ENCODE measurements around the gene SLC26A9. TPM values are rescaled to one million over a fixed set of nuclear protein-coding genes. Genes with fewer than 3 reads are reported as not detected.
A peak's percentile ranks its signal among the peaks of the same experiment; 100 is the strongest.

The SLC26A9 gene
- polyA plus RNA-seq, 4 donors, result 0.01 to 0.81 (median 0.13) TPM

DNA sequence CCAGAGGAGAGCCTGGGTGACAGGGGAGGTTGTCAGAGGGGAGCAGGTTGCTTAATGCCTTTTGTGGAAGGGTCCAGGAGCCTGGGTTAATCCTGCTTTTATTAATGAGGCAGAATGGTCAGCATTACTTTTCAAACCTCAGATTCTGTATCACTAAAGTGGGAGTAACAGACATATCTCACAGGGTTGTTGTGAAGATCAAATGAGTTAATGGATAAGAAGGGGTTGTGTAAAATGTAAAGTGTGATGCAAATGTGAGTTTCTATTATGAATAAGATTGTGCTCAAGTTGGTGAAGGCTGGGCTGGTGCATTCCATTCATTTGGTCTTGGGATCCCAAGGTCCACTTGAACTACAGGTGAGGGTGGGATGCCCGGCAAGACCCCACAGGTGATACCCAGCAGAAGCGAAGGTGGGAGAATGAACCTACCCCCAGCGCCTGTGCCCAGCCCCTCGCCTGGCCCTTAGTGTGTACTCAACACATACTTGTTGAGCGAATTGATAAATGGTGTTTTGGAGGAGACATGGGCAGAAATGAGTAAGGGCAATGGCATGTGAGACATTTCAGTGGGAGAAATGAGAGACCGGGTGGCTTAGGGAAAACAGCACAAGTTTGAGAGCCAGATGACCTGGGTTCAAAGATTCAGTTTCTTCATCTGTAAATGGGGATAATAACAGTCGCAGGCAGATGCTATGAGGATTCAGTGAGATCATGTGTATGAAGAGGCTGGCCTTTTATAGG lies 6.2 kb downstream of the SLC26A9 start:
- DNase-seq (no peak), FAIRE-seq (no peak)
- 72 to 82% (median 73%) methylated on average over 7 of the region's 7 CpGs for WGBS, 3 donors
- H3K4me3 ChIP-seq (ENCODE audit: low read depth in 1 of 3, low read length in 3 of 3), result no peak overlapping the region
- H3K27me3 ChIP-seq (ENCODE audit: control insufficient read depth in 3 of 3, insufficient read depth in 3 of 3, low read length in 3 of 3), result peaks cover 0 to 23% (median 0%) of the 10 kb centered on the region in 3 donors
- H3K4me1 ChIP-seq (ENCODE audit: control insufficient read depth in 3 of 3, insufficient read depth in 2 of 3, low read depth in 1 of 3, low read length in 2 of 3), result no peaks in the 10 kb centered on the region
- no peaks in the 10 kb centered on the region for H3K9me3 ChIP-seq (ENCODE audit: control insufficient read depth in 2 of 2, insufficient read depth in 1 of 2, low read depth in 1 of 2, low read length in 1 of 2)
- no peaks in the 10 kb centered on the region for H3K36me3 ChIP-seq (ENCODE audit: control insufficient read depth in 3 of 3, insufficient read depth in 2 of 3, low read depth in 1 of 3, low read length in 3 of 3)
- no peak overlapping the region for H3K27ac ChIP-seq (ENCODE audit: low read depth in 1 of 3, low read length in 2 of 3)

DNA sequence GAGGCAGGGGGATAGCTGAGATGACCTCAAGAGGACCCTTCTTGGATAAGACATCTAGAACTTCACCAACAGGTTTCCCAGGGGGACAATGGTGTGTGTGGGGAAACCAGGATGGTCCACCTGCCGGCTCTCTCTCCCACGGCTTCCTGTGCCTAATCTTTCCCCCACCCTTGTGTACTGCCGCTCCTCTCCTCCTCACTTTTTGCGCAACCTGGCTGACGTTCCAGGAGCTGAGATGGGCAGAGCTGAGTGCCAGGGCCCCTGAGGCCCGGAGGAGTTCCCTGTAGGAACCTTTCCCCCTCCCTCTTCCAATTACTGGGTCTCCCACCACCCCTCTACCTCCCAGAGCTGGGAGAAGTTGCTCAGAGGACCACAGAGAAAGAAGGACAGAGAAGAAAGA lies 6.9 kb downstream of the SLC26A9 start:
- no peaks in the 10 kb centered on the region for H3K36me3 ChIP-seq (ENCODE audit: control insufficient read depth in 3 of 3, insufficient read depth in 2 of 3, low read depth in 1 of 3, low read length in 3 of 3)
- H3K27me3 ChIP-seq (ENCODE audit: control insufficient read depth in 3 of 3, insufficient read depth in 3 of 3, low read length in 3 of 3), result peaks cover 0 to 27% (median 2%) of the 10 kb centered on the region in 3 donors
- H3K27ac ChIP-seq (ENCODE audit: low read depth in 1 of 3, low read length in 2 of 3), result no peak overlapping the region
- no peak for DNase-seq
- 45 to 80% (median 50%) methylated on average over 6 of the region's 6 CpGs for WGBS, 3 donors
- H3K9me3 ChIP-seq (ENCODE audit: control insufficient read depth in 2 of 2, insufficient read depth in 1 of 2, low read depth in 1 of 2, low read length in 1 of 2), result no peaks in the 10 kb centered on the region
- no peaks in the 10 kb centered on the region for H3K4me1 ChIP-seq (ENCODE audit: control insufficient read depth in 3 of 3, insufficient read depth in 2 of 3, low read depth in 1 of 3, low read length in 2 of 3)
- no peak overlapping the region for H3K4me3 ChIP-seq (ENCODE audit: low read depth in 1 of 3, low read length in 3 of 3)
- FAIRE-seq, result no peak

DNA sequence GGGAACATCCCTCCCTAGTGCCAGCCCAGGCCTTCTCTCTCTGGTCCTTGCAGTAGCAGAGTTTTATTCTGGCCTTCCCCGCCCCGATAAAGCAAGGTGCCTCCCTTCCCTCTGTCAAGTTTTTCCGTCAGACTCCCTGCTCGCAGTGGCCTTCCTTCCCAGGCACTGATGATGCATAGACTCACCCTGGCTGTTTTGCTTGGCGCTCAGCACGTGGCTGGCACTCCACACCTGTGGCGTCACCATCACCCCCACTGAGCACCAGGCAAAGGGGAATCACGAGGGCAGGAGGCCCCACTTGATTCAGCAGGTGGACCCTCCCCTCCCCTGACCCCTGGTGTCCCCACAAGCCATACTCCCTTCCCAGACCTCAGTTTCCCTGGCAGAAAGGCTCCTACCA lies 7.4 kb downstream of the SLC26A9 start:
- DNase-seq, result no peak
- FAIRE-seq, result no peak
- no peak overlapping the region for H3K27ac ChIP-seq (ENCODE audit: low read depth in 1 of 3, low read length in 2 of 3)
- H3K4me1 ChIP-seq (ENCODE audit: control insufficient read depth in 3 of 3, insufficient read depth in 2 of 3, low read depth in 1 of 3, low read length in 2 of 3), result no peaks in the 10 kb centered on the region
- H3K9me3 ChIP-seq (ENCODE audit: control insufficient read depth in 2 of 2, insufficient read depth in 1 of 2, low read depth in 1 of 2, low read length in 1 of 2), result no peaks in the 10 kb centered on the region
- no peaks in the 10 kb centered on the region for H3K36me3 ChIP-seq (ENCODE audit: control insufficient read depth in 3 of 3, insufficient read depth in 2 of 3, low read depth in 1 of 3, low read length in 3 of 3)
- 63 to 83% (median 70%) methylated on average over 8 of the region's 8 CpGs for WGBS, 3 donors
- H3K4me3 ChIP-seq (ENCODE audit: low read depth in 1 of 3, low read length in 3 of 3), result no peak overlapping the region
- H3K27me3 ChIP-seq (ENCODE audit: control insufficient read depth in 3 of 3, insufficient read depth in 3 of 3, low read length in 3 of 3), result peaks cover 0 to 27% (median 2%) of the 10 kb centered on the region in 3 donors

DNA sequence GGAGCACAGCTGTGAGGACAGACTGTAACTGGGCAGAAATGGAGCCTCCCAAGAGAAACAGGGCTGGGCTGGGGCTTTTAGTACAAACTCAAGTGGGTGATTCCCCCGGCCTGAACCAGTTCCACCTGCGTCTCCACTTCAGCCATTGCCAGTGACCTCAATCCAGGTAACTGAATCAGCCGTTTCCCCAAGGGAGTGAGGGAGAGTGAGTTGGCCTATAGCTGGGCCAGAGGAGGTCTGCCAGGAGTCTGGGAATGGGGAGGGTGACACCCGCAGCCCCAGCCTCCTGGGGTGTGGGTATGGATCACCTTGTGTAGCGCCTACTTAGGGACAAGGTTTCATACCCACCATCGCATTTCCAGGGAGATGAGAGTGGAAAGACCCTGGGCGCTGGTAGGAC lies 8.5 kb downstream of the SLC26A9 start:
- DNase-seq (no peak), FAIRE-seq (no peak)
- H3K9me3 ChIP-seq (ENCODE audit: control insufficient read depth in 2 of 2, insufficient read depth in 1 of 2, low read depth in 1 of 2, low read length in 1 of 2), result no peaks in the 10 kb centered on the region
- no peaks in the 10 kb centered on the region for H3K36me3 ChIP-seq (ENCODE audit: control insufficient read depth in 3 of 3, insufficient read depth in 2 of 3, low read depth in 1 of 3, low read length in 3 of 3)
- no peak overlapping the region for H3K4me3 ChIP-seq (ENCODE audit: low read depth in 1 of 3, low read length in 3 of 3)
- no peak overlapping the region for H3K27ac ChIP-seq (ENCODE audit: low read depth in 1 of 3, low read length in 2 of 3)
- 70 to 91% (median 74%) methylated on average over 7 of the region's 7 CpGs for WGBS, 3 donors
- H3K27me3 ChIP-seq (ENCODE audit: control insufficient read depth in 3 of 3, insufficient read depth in 3 of 3, low read length in 3 of 3), result peaks cover 0 to 27% (median 2%) of the 10 kb centered on the region in 3 donors
- no peaks in the 10 kb centered on the region for H3K4me1 ChIP-seq (ENCODE audit: control insufficient read depth in 3 of 3, insufficient read depth in 2 of 3, low read depth in 1 of 3, low read length in 2 of 3)

DNA sequence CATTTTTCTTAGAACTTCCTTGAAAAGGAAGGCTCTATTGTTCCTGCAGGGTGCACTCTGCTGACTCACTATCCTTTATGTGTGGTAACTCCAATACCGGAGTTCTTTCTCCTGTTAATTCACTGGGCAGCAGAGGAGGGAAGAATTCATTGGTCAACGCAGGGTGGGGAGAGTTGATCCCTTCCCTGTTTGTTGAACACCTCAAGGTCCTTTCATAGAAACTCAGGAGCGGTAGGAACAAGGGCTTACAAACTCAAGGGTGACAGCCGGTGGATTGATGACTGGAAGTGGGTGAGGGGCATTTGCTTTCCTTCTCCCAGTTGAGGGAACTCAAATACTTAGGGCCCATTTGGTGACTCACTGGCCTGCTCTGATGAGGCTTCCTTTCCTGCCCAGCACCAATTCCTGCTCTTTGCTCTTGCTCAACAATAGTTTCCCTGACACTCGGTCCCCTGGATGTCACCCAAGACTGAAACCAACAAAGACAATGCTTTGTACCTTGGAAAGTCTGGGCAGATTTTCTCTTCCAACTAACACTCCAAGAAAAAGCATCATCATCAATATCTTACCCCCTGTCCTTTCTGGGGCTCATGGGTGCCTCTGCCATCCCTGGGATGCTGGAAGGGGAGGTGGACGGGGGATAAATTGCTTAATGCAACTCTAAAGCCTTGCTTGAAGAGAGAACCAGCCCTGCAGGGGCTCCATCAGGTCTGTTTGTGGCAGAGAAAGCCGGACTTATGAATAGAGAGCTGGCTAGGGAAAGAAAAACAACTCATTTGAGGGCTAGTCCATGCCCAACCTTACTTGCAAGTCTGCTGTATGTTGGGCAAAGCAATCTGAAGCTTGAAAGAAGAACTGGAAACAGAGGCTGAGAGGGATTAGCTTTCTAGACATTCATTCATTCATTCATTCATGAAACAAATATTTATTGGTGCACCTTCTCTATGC lies 9.3 kb downstream of the SLC26A9 start:
- FAIRE-seq, result no peak
- no peak for DNase-seq

DNA sequence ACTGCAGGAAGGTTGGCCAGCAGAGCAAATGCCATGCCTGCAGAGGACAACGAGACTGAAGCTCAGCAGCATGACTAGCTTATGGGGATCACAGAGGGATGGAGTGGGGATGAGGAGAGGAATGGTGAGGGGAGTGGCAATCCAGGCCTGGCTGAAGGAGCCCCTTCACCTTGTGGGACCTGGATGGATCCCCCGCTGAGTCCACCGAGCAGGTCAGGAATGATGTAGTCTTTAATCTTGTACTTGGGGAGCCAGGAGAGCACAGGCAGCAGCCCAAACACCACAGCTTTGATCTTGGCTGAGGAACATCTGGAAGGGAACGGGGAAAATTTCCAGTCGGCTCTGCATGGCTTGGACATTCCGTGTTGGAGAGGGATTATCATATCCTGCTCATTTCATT lies 10.5 kb downstream of the SLC26A9 start:
- no peak for DNase-seq
- no peaks in the 10 kb centered on the region for H3K4me1 ChIP-seq (ENCODE audit: control insufficient read depth in 3 of 3, insufficient read depth in 2 of 3, low read depth in 1 of 3, low read length in 2 of 3)
- no peak overlapping the region for H3K27ac ChIP-seq (ENCODE audit: low read depth in 1 of 3, low read length in 2 of 3)
- no peaks in the 10 kb centered on the region for H3K36me3 ChIP-seq (ENCODE audit: control insufficient read depth in 3 of 3, insufficient read depth in 2 of 3, low read depth in 1 of 3, low read length in 3 of 3)
- WGBS, 3 donors, result 72 to 83% (median 76%) methylated on average over 6 of the region's 6 CpGs
- no peaks in the 10 kb centered on the region for H3K9me3 ChIP-seq (ENCODE audit: control insufficient read depth in 2 of 2, insufficient read depth in 1 of 2, low read depth in 1 of 2, low read length in 1 of 2)
- FAIRE-seq, result no peak
- no peak overlapping the region for H3K4me3 ChIP-seq (ENCODE audit: low read depth in 1 of 3, low read length in 3 of 3)
- peaks cover 0 to 17% (median 2%) of the 10 kb centered on the region in 3 donors for H3K27me3 ChIP-seq (ENCODE audit: control insufficient read depth in 3 of 3, insufficient read depth in 3 of 3, low read length in 3 of 3)

More for the DNA sequence above, 9.3 kb downstream of the SLC26A9 start:
- 49 to 53% (median 50%) methylated on average over 7 of the region's 7 CpGs for WGBS, 3 donors
- no peaks in the 10 kb centered on the region for H3K36me3 ChIP-seq (ENCODE audit: control insufficient read depth in 3 of 3, insufficient read depth in 2 of 3, low read depth in 1 of 3, low read length in 3 of 3)
- H3K27ac ChIP-seq (ENCODE audit: low read depth in 1 of 3, low read length in 2 of 3), result peak overlapping the region in 1 of 3 donors; percentile 21
- no peaks in the 10 kb centered on the region for H3K4me1 ChIP-seq (ENCODE audit: control insufficient read depth in 3 of 3, insufficient read depth in 2 of 3, low read depth in 1 of 3, low read length in 2 of 3)
- no peak overlapping the region for H3K4me3 ChIP-seq (ENCODE audit: low read depth in 1 of 3, low read length in 3 of 3)
- peaks cover 0 to 23% (median 2%) of the 10 kb centered on the region in 3 donors for H3K27me3 ChIP-seq (ENCODE audit: control insufficient read depth in 3 of 3, insufficient read depth in 3 of 3, low read length in 3 of 3)
- no peaks in the 10 kb centered on the region for H3K9me3 ChIP-seq (ENCODE audit: control insufficient read depth in 2 of 2, insufficient read depth in 1 of 2, low read depth in 1 of 2, low read length in 1 of 2)

GRCh38 chr1:205930799-205931281 lies 12.4 kb downstream of the SLC26A9 start:
- WGBS, 3 donors, result 52 to 58% (median 57%) methylated on average over 4 of the region's 4 CpGs
- Histone ChIP-seq H3K9me3 (ENCODE audit: control insufficient read depth in 2 of 2, insufficient read depth in 1 of 2, low read depth in 1 of 2, low read length in 1 of 2) (no peaks in the 10 kb centered on the region), H3K27ac (ENCODE audit: low read depth in 1 of 3, low read length in 2 of 3) (no peak overlapping the region), H3K27me3 (ENCODE audit: control insufficient read depth in 3 of 3, insufficient read depth in 3 of 3, low read length in 3 of 3) (peaks cover 0 to 10% (median 2%) of the 10 kb centered on the region in 3 donors), H3K4me3 (ENCODE audit: low read depth in 1 of 3, low read length in 3 of 3) (no peak overlapping the region), H3K4me1 (ENCODE audit: control insufficient read depth in 3 of 3, insufficient read depth in 2 of 3, low read depth in 1 of 3, low read length in 2 of 3) (no peaks in the 10 kb centered on the region), H3K36me3 (ENCODE audit: control insufficient read depth in 3 of 3, insufficient read depth in 2 of 3, low read depth in 1 of 3, low read length in 3 of 3) (no peaks in the 10 kb centered on the region)
- no peak for DNase-seq
- no peak for FAIRE-seq

- DNase-seq (no peak), FAIRE-seq (no peak)
- Histone ChIP-seq H3K27ac (ENCODE audit: low read depth in 1 of 3, low read length in 2 of 3) (no peak overlapping the region), H3K36me3 (ENCODE audit: control insufficient read depth in 3 of 3, insufficient read depth in 2 of 3, low read depth in 1 of 3, low read length in 3 of 3) (no peaks in the 10 kb centered on the region), H3K4me1 (ENCODE audit: control insufficient read depth in 3 of 3, insufficient read depth in 2 of 3, low read depth in 1 of 3, low read length in 2 of 3) (no peaks in the 10 kb centered on the region), H3K4me3 (ENCODE audit: low read depth in 1 of 3, low read length in 3 of 3) (no peak overlapping the region), H3K9me3 (ENCODE audit: control insufficient read depth in 2 of 2, insufficient read depth in 1 of 2, low read depth in 1 of 2, low read length in 1 of 2) (no peaks in the 10 kb centered on the region), H3K27me3 (ENCODE audit: control insufficient read depth in 3 of 3, insufficient read depth in 3 of 3, low read length in 3 of 3) (peaks cover 0 to 5% (median 2%) of the 10 kb centered on the region in 3 donors)
- WGBS, 3 donors, result 92 to 100% (median 94%) methylated on average over 1 of the region's 1 CpG
These were observed 13.1 kb downstream of the SLC26A9 start for GRCh38 chr1:205930195-205930577.

Data from small intestine (tissue), 7 donors.